ENCODE data around the gene MSLN.

DNA sequence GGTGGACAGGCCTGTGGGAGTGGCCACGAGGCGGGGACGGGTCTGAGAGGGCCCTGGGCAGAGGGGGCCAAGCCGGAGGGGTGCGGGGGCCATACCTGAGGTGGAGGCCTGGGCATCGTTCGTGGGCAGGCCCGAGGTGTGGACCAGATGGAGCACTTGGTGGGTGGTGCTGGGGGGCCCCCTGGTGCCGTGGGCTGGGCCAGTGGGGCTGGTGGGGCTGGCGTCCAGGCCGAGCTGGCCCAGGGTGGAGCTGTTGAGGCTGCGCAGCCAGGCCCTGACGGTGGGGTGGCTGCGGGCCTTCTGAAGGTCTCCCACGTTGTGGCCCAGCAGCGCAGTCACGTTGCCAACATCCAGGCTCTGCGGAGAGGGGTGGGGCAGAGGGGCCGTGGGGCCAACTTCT is 9.4 kb downstream of the MSLN start:
- TF ChIP-seq, protein P1, sequence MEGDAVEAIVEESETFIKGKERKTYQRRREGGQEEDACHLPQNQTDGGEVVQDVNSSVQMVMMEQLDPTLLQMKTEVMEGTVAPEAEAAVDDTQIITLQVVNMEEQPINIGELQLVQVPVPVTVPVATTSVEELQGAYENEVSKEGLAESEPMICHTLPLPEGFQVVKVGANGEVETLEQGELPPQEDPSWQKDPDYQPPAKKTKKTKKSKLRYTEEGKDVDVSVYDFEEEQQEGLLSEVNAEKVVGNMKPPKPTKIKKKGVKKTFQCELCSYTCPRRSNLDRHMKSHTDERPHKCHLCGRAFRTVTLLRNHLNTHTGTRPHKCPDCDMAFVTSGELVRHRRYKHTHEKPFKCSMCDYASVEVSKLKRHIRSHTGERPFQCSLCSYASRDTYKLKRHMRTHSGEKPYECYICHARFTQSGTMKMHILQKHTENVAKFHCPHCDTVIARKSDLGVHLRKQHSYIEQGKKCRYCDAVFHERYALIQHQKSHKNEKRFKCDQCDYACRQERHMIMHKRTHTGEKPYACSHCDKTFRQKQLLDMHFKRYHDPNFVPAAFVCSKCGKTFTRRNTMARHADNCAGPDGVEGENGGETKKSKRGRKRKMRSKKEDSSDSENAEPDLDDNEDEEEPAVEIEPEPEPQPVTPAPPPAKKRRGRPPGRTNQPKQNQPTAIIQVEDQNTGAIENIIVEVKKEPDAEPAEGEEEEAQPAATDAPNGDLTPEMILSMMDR (optimal IDR thresholded peaks at IDR 0.05 in 1 of 3, IDR thresholded peaks at IDR 0.05 in 1 of 3, conservative IDR thresholded peaks at IDR 0.05 in 1 of 3; ENCODE audit: extremely low read depth in 1 of 3, insufficient read depth in 2 of 3, low read length in 3 of 3), result no peak
- no peak for TF ChIP-seq EZH2 (IDR thresholded peaks at IDR 0.05; ENCODE audit: low read length)
